B cell (primary cell): ENCODE results near the gene NET1. TPM values are rescaled to one million over a fixed set of nuclear protein-coding genes. Genes with fewer than 3 reads are reported as not detected.
A peak's percentile ranks its signal among the peaks of the same experiment; 100 is the strongest.

ENCODE experiments used
- ATAC-seq: fragments of 200-7000 bp; cut with Tn5 transposase; one replicate; pipeline ENCODE4 v1.10.0; 2021; ENCODE audit warnings: low read depth, mild to moderate bottlenecking, moderate number of reproducible peaks, moderate library complexity
- CTCF ChIA-PET: fragments of 350-600 bp; sonication (Branson Sonifier 250); formaldehyde crosslinking; loops from one replicate; lab custom pipeline; 2021; ENCODE audit warnings: antibody characterized with exemption, inconsistent platforms; lab: Charles Lee
- POLR2A ChIA-PET: fragments of 350-600 bp; sonication (Branson Sonifier 250); formaldehyde crosslinking; loops from one replicate; lab custom pipeline; 2021; ENCODE audit warnings: antibody characterized with exemption; lab: Charles Lee
- DNase-seq: peaks from one replicate; pipeline ENCODE4 v3.0.0; 2013
- H2AFZ ChIP-seq: 2 replicates; pipeline ENCODE4 v1.6.1; 2012; ENCODE audit warnings: mild to moderate bottlenecking, low read depth, low read length; ENCODE audit not compliant: insufficient read depth, poor library complexity, severe bottlenecking
- H3K27ac ChIP-seq, 2 donors: 1 replicate in 1 of 2; 2 replicates in 1 of 2; pipeline ENCODE4 v1.5.1; 2012 to 2013; ENCODE audit warnings: low read length in 2 of 2, mild to moderate bottlenecking in 2 of 2, moderate library complexity in 1 of 2
- H3K27me3 ChIP-seq, 4 experiments: fragments of 200-600 bp in 1 of 4; sonication (generic) in 1 of 4; replicated peaks in 1 of 4; 1 replicate in 2 of 4; 2 replicates in 2 of 4; pipeline versions ENCODE4 v1.6.1 to v1.7.0; 2013 to 2016; ENCODE audit warnings: low read length in 3 of 4, mild to moderate bottlenecking in 2 of 4, mixed read lengths in 1 of 4, moderate library complexity in 1 of 4; ENCODE audit not compliant: insufficient read depth in 4 of 4, control insufficient read depth in 3 of 4; ENCODE audit errors: control extremely low read depth in 1 of 4
- H3K36me3 ChIP-seq, 2 experiments: replicated peaks in 1 of 2; 1 replicate in 1 of 2; 2 replicates in 1 of 2; pipeline versions ENCODE4 v1.6.1 to v1.7.1; 2013; ENCODE audit warnings: low read length in 1 of 2; ENCODE audit not compliant: insufficient read depth in 2 of 2, control insufficient read depth in 1 of 2; ENCODE audit errors: control extremely low read depth in 1 of 2, extremely low read depth in 1 of 2
- H3K4me1 ChIP-seq, 2 donors: fragments of 200-600 bp in 1 of 2; sonication (generic) in 1 of 2; 1 replicate in 1 of 2; 2 replicates in 1 of 2; pipeline versions ENCODE4 v1.5.1 to v1.6.1; 2013 to 2017; ENCODE audit warnings: low read length in 2 of 2; ENCODE audit not compliant: control insufficient read depth in 2 of 2, insufficient read depth in 2 of 2
- H3K4me2 ChIP-seq: replicated peaks from 2 replicates; pipeline ENCODE3; 2012; ENCODE audit warnings: mild to moderate bottlenecking, low read depth, low read length; ENCODE audit not compliant: poor library complexity, severe bottlenecking
- H3K4me3 ChIP-seq, 5 experiments: fragments of 200-600 bp in 1 of 5; sonication (generic) in 1 of 5; 1 replicate in 3 of 5; 2 replicates in 2 of 5; pipeline versions ENCODE4 v1.5.1 to v1.7.0; 2011 to 2016; ENCODE audit warnings: low read length in 4 of 5, mild to moderate bottlenecking in 4 of 5, low read depth in 2 of 5, control low read depth in 1 of 5, moderate library complexity in 1 of 5; ENCODE audit not compliant: insufficient read depth in 1 of 5; ENCODE audit errors: control extremely low read depth in 1 of 5, extremely low read depth in 1 of 5
- H3K79me2 ChIP-seq: fragments of 200-600 bp; sonication (generic); one replicate; pipeline ENCODE4 v1.6.0; 2016; ENCODE audit warnings: low read length; ENCODE audit not compliant: control insufficient read depth, insufficient read depth
- H3K9ac ChIP-seq: fragments of 200-600 bp; sonication (generic); 2 replicates; pipeline ENCODE4 v1.6.1; 2017; ENCODE audit warnings: mild to moderate bottlenecking, low read length, moderate library complexity
- H3K9me3 ChIP-seq, 3 donors: one replicate each; pipeline versions ENCODE4 v1.6.1 to v1.7.1; 2013; ENCODE audit warnings: low read length in 2 of 3; ENCODE audit not compliant: control insufficient read depth in 2 of 3, insufficient read depth in 1 of 3; ENCODE audit errors: control extremely low read depth in 1 of 3
- H4K20me1 ChIP-seq: 2 replicates; pipeline ENCODE4 v1.6.0; 2012; ENCODE audit warnings: mild to moderate bottlenecking, low read length; ENCODE audit not compliant: insufficient read depth, control insufficient read depth, poor library complexity, severe bottlenecking
- H3K27ac Mint-ChIP-seq: one replicate; pipeline ENCODE4 v1.8.0; 2021; ENCODE audit warnings: mixed read lengths
- H3K27me3 Mint-ChIP-seq: one replicate; pipeline ENCODE4 v1.8.0; 2021; ENCODE audit warnings: mixed read lengths
- H3K4me1 Mint-ChIP-seq: one replicate; pipeline ENCODE4 v1.8.0; 2021; ENCODE audit warnings: mixed read lengths
- H3K4me3 Mint-ChIP-seq: one replicate; pipeline ENCODE4 v1.8.0; 2021; ENCODE audit warnings: mixed read lengths
- H3K9me3 Mint-ChIP-seq: one replicate; pipeline ENCODE4 v1.8.0; 2022; ENCODE audit warnings: mixed read lengths; ENCODE audit not compliant: insufficient read depth
- CTCF ChIP-seq: fragments of 200-600 bp; IDR thresholded peaks from one replicate; pipeline ENCODE4 v1.8.0; 2022; ENCODE audit warnings: antibody characterized with exemption, mild to moderate bottlenecking
- EZH2 ChIP-seq: IDR thresholded peaks from 2 replicates; pipeline ENCODE4 v1.6.1; 2012; ENCODE audit warnings: borderline replicate concordance, low read depth, mild to moderate bottlenecking, moderate library complexity, low read length; ENCODE audit not compliant: insufficient read depth, poor library complexity, severe bottlenecking
- WGBS: methylation state at CpG from one replicate; pipeline ENCODE4 v1.1.5; 2013; ENCODE audit warnings: missing lambda C conversion rate; ENCODE audit not compliant: insufficient coverage; 5-methylcytosine and 5-hydroxymethylcytosine counted together
- intact Hi-C: fragments of 100-400 bp; cut with micrococcal nuclease; formaldehyde crosslinking; loops from one replicate; pipeline ENCODE4 v1.10.0; 2022
- polyA plus RNA-seq: library from polyadenylated mRNA; depleted of rRNA; stranded (reverse); fragments of >200 nt; gene quantifications from 2 replicates; pipeline ENCODE4 v1.2.3, GENCODE V29; 2012
- total RNA-seq, 2 donors: library from RNA; stranded (reverse); fragments of 120-200 nt in 1 of 2; gene quantifications; 1 replicate in 1 of 2; 2 replicates in 1 of 2; pipeline versions ENCODE4 v1.2.3 to v1.2.4, GENCODE V29; 2013 to 2022

The NET1 gene
- total and polyA plus RNA-seq, 2 donors (not counting 1 experiment from before 2014, with no cell fraction given), result 3.5 to 6.4 TPM

- Histone ChIP-seq H3K27ac (peak overlapping the region in 1 of 2 donors; percentile 12), H3K36me3 (no peaks in the 10 kb centered on the region), H3K4me2 (no peak overlapping the region), H3K27me3 (no peaks in the 10 kb centered on the region), H3K4me3 (no peak overlapping the region), H3K9me3 (no peaks in the 10 kb centered on the region), H3K79me2 (peaks cover 5% of the 10 kb centered on the region), H2AFZ (no peak overlapping the region), H4K20me1 (no peaks in the 10 kb centered on the region), H3K9ac (no peak overlapping the region), H3K4me1 (peaks cover 15 to 20% of the 10 kb centered on the region in 2 donors)
- WGBS, result no CpG with 5 or more reads among the region's 1 CpG
- Mint-ChIP-seq H3K4me1 (peaks cover 37% of the 10 kb centered on the region), H3K27me3 (no peaks in the 10 kb centered on the region), H3K9me3 (no peaks in the 10 kb centered on the region), H3K4me3 (no peak overlapping the region), H3K27ac (no peak overlapping the region)
- POLR2A ChIA-PET, result interaction anchor here (0.8 kb wide), 1 partner anchor 180 kb away, joined by 5 read pairs; no protein-coding TSS in a partner anchor
- CTCF ChIA-PET, result interaction anchor here (0.9 to 17.3 kb wide), 13 partner anchors 9 to 266 kb away, joined by 3 to 659 read pairs (median 5); no protein-coding TSS in a partner anchor
- TF ChIP-seq CTCF (no peak), EZH2 (no peak)
- intact Hi-C loops, result loop anchor here (1.0 to 10.0 kb wide), 3 partner anchors 266 to 882 kb away; no protein-coding TSS in a partner anchor
- DNase-seq (no peak), ATAC-seq (no peak)
Measured at GRCh38 chr10:5442990-5443370, 30.6 kb downstream of the NET1 start.

GRCh38 chr10:5443429-5443828, 31.1 kb downstream of the NET1 start:
- Histone ChIP-seq H3K9me3 (no peaks in the 10 kb centered on the region), H3K36me3 (no peaks in the 10 kb centered on the region), H3K4me3 (no peak overlapping the region), H4K20me1 (no peaks in the 10 kb centered on the region), H3K9ac (no peak overlapping the region), H3K79me2 (peaks cover 6% of the 10 kb centered on the region), H2AFZ (peak overlapping the region; percentile 40), H3K27me3 (no peaks in the 10 kb centered on the region), H3K27ac (peak overlapping the region in 1 of 2 donors; percentile 12), H3K4me1 (peaks cover 19 to 20% of the 10 kb centered on the region in 2 donors), H3K4me2 (peak overlapping the region; percentile 11)
- no peaks in the 10 kb centered on the region for H3K27me3 Mint-ChIP-seq
- intact Hi-C loops, result loop anchor here (2.0 to 10.0 kb wide), 2 partner anchors 429 to 881 kb away; no protein-coding TSS in a partner anchor
- WGBS, result no CpG with 5 or more reads among the region's 1 CpG
- CTCF ChIA-PET, result interaction anchor here (0.9 to 17.3 kb wide), 10 partner anchors 10 to 201 kb away, joined by 3 to 659 read pairs (median 4); no protein-coding TSS in a partner anchor
- H3K4me3 Mint-ChIP-seq, result peak overlapping the region; percentile 13
- no peak for TF ChIP-seq CTCF
- TF ChIP-seq EZH2, result no peak
- H3K27ac Mint-ChIP-seq, result peak overlapping the region; percentile 42
- no peaks in the 10 kb centered on the region for H3K9me3 Mint-ChIP-seq
- H3K4me1 Mint-ChIP-seq, result peaks cover 40% of the 10 kb centered on the region
- ATAC-seq, result no peak
- POLR2A ChIA-PET, result no interaction called here
- DNase-seq, result peak; percentile 27
